PC-3 (cell line): ENCODE results near the gene MTFR1L. TPM values are rescaled to one million over a fixed set of nuclear protein-coding genes. Genes with fewer than 3 reads are reported as not detected.

Experiments
- ATAC-seq: fragments of 200-7000 bp; cut with Tn5 transposase; 2 replicates; pipeline ENCODE4 v1.9.1; 2020; ENCODE audit warnings: mild to moderate bottlenecking, moderate library complexity
- BruUV-seq: library from RNA; stranded (reverse); fragments of 400-500 nt; replicated peaks from 2 replicates; lab custom pipeline; 2021; lab: Mats Ljungman, UMichigan
- CTCF ChIA-PET: fragments of 300-600 bp; sonication (Branson Sonifier 250); formaldehyde crosslinking; loops from one replicate; lab custom pipeline; 2022; ENCODE audit warnings: antibody characterized with exemption; lab: Charles Lee
- POLR2A ChIA-PET: fragments of 300-600 bp; sonication (Branson Sonifier 250); formaldehyde crosslinking; loops from one replicate; lab custom pipeline; 2022; ENCODE audit warnings: antibody characterized with exemption; ENCODE audit not compliant: unreplicated experiment; lab: Charles Lee
- DNase-seq: peaks from one replicate; pipeline ENCODE4 v3.0.0-alpha.2; 2015
- H2AFZ ChIP-seq: fragments of 300-600 bp; sonication (generic); 2 replicates; pipeline ENCODE4 v1.6.0; 2016; ENCODE audit warnings: antibody characterized with exemption, low read length
- H3F3A ChIP-seq: fragments of 300-600 bp; sonication (generic); one replicate; pipeline ENCODE4 v1.6.0; 2017; ENCODE audit warnings: antibody characterized with exemption, low read length, control low read depth, mild to moderate bottlenecking; ENCODE audit not compliant: unreplicated experiment
- H3K27ac ChIP-seq: fragments of 300-600 bp; sonication (generic); 2 replicates; pipeline ENCODE4 v1.5.1; 2016; ENCODE audit warnings: mild to moderate bottlenecking, low read length
- H3K27me3 ChIP-seq: fragments of 300-600 bp; sonication (generic); 2 replicates; pipeline ENCODE4 v1.6.1; 2016; ENCODE audit warnings: low read length, mixed read lengths
- H3K36me3 ChIP-seq: fragments of 300-600 bp; sonication (generic); 2 replicates; pipeline ENCODE4 v1.6.1; 2016; ENCODE audit warnings: low read depth, mixed run types, low read length, mixed read lengths
- H3K4me1 ChIP-seq: fragments of 300-600 bp; sonication (generic); 2 replicates; pipeline ENCODE4 v1.5.1; 2016; ENCODE audit warnings: low read length; ENCODE audit not compliant: insufficient read depth
- H3K4me2 ChIP-seq: fragments of 300-600 bp; sonication (generic); 2 replicates; pipeline ENCODE4 v1.6.0; 2016; ENCODE audit warnings: low read length
- H3K4me3 ChIP-seq: fragments of 300-600 bp; sonication (generic); 2 replicates; pipeline ENCODE4 v1.5.1; 2016; ENCODE audit warnings: mild to moderate bottlenecking, low read length, mixed read lengths
- H3K79me2 ChIP-seq: fragments of 300-600 bp; sonication (generic); 2 replicates; pipeline ENCODE4 v1.6.1; 2017; ENCODE audit warnings: low read length, mixed read lengths
- H3K9ac ChIP-seq: fragments of 300-600 bp; sonication (generic); 2 replicates; pipeline ENCODE4 v1.6.0; 2016; ENCODE audit warnings: mild to moderate bottlenecking, low read length
- H3K9me2 ChIP-seq: fragments of 300-600 bp; sonication (generic); replicated peaks from 2 replicates; pipeline ENCODE4 v1.6.1; 2016; ENCODE audit warnings: mixed run types, low read length, mixed read lengths
- H3K9me3 ChIP-seq: fragments of 300-600 bp; sonication (generic); 2 replicates; pipeline ENCODE4 v1.6.1; 2016; ENCODE audit warnings: low read length, mixed read lengths
- H4K20me1 ChIP-seq: fragments of 300-600 bp; sonication (generic); 2 replicates; pipeline ENCODE4 v1.6.1; 2016; ENCODE audit warnings: low read length, mixed read lengths
- EZH2 ChIP-seq: fragments of 300-600 bp; sonication (generic); IDR thresholded peaks from one replicate; pipeline ENCODE4 v1.6.1; 2017; ENCODE audit warnings: antibody characterized with exemption, mild to moderate bottlenecking, low read length; ENCODE audit not compliant: unreplicated experiment
- EZH2phosphoT487 ChIP-seq: fragments of 300-600 bp; sonication (generic); IDR thresholded peaks from 2 replicates; pipeline ENCODE4 v1.6.1; 2018; ENCODE audit warnings: mild to moderate bottlenecking, antibody characterized with exemption, low read length, borderline replicate concordance
- intact Hi-C: fragments of 100-400 bp; cut with micrococcal nuclease; formaldehyde crosslinking; loops from 2 replicates; pipeline ENCODE4 v1.9.0; 2023
- total RNA-seq: library from RNA; depleted of rRNA; stranded (reverse); fragments of >200 nt; gene quantifications from 2 replicates; pipeline ENCODE4 v1.2.3, GENCODE V29; 2014
- TF ChIP-seq, protein P1 (sequence below): fragments of 300-600 bp; sonication (generic); conservative IDR thresholded peaks from 2 replicates; pipeline ENCODE4 v1.5.1; 2017; ENCODE audit warnings: antibody characterized with exemption, low read depth, mild to moderate bottlenecking, low read length

MTFR1L gene
- total RNA-seq, 1 experiment from 2014 or later = 35.6 TPM

DNA sequence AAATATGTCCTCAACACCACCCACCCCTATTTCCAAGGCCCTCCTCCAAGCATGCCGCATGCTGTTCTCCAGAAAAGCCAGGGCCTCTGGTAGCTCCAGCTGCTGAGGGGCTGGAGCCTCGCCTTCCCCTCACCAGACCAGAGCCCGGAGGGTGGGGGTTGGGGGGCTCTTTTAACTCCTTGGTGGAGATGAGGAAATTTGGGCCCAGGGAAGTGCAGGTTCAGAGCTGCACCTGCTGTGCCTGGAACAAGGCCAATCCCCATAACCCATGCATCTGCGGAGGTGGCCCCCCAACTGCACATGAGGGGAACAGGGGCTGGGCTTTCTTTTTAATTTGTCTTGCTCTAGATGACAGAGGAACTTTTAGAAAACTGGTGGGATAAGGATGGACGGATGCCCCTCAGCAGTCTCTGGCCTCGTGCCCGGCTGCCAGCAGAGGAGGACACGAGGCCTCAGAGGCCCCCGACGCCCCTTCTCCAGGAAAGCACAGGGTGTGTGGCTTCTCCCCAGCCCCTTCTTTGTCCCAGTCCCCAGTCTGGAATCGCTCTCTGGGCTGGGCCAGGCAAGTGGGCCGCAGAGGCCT lies 20.3 kb upstream of the MTFR1L start:
- intact Hi-C loops = loop anchor here (10.0 kb wide), 1 partner anchor 105 kb away; no protein-coding TSS in a partner anchor
- Histone ChIP-seq H3K36me3 (no peaks in the 10 kb centered on the region), H3K4me1 (peaks cover 16% of the 10 kb centered on the region; the same call in 1 of the 2 replicates), H3K79me2 (peaks cover 6% of the 10 kb centered on the region; the same call in 1 of the 2 replicates), H3K9me3 (no peaks in the 10 kb centered on the region), H3K4me2 (peak overlapping the region; percentile 83), H3K9me2 (no peaks in the 10 kb centered on the region), H4K20me1 (no peaks in the 10 kb centered on the region), H2AFZ (peak overlapping the region; percentile 86), H3K27me3 (no peaks in the 10 kb centered on the region), H3F3A (no peaks in the 10 kb centered on the region), H3K27ac (no peak overlapping the region), H3K9ac (peak overlapping the region; percentile 51), H3K4me3 (peak overlapping the region; percentile 61)
- DNase-seq (no peak), ATAC-seq (no peak)
- ChIA-PET POLR2A (no interaction called here), CTCF (interaction anchor here (0.8 kb wide), 1 partner anchor 191 kb away, joined by 4 read pairs; no protein-coding TSS in a partner anchor)
- TSS peak; percentile 80 for BruUV-seq
- TF ChIP-seq EZH2phosphoT487 (no peak), EZH2 (no peak)
- TF ChIP-seq, protein P1, sequence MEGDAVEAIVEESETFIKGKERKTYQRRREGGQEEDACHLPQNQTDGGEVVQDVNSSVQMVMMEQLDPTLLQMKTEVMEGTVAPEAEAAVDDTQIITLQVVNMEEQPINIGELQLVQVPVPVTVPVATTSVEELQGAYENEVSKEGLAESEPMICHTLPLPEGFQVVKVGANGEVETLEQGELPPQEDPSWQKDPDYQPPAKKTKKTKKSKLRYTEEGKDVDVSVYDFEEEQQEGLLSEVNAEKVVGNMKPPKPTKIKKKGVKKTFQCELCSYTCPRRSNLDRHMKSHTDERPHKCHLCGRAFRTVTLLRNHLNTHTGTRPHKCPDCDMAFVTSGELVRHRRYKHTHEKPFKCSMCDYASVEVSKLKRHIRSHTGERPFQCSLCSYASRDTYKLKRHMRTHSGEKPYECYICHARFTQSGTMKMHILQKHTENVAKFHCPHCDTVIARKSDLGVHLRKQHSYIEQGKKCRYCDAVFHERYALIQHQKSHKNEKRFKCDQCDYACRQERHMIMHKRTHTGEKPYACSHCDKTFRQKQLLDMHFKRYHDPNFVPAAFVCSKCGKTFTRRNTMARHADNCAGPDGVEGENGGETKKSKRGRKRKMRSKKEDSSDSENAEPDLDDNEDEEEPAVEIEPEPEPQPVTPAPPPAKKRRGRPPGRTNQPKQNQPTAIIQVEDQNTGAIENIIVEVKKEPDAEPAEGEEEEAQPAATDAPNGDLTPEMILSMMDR = no peak

GRCh38 chr1:25799935-25800702 lies 19.6 kb upstream of the MTFR1L start, which contains the start of gene SELENON:
Gene SELENON (plus strand): TSS chr1:25800193. CDS start chr1:25800231, 38 bp downstream.
- Histone ChIP-seq H2AFZ (peak within 1 kb of the TSS; percentile 86), H3K4me1 (peaks cover 16% of the 10 kb centered on the region; the same call in 1 of the 2 replicates), H3K36me3 (no peaks in the 10 kb centered on the region), H4K20me1 (no peaks in the 10 kb centered on the region), H3K79me2 (peaks cover 6% of the 10 kb centered on the region; the same call in 1 of the 2 replicates), H3F3A (no peaks in the 10 kb centered on the region), H3K4me2 (peak within 1 kb of the TSS; percentile 97), H3K9ac (peak within 1 kb of the TSS; percentile 75), H3K9me3 (no peaks in the 10 kb centered on the region), H3K9me2 (no peaks in the 10 kb centered on the region), H3K4me3 (peak within 1 kb of the TSS; percentile 78), H3K27me3 (no peaks in the 10 kb centered on the region), H3K27ac (no peak within 1 kb of the TSS)
- intact Hi-C loops = loop anchor here (10.0 kb wide), 1 partner anchor 105 kb away; no protein-coding TSS in a partner anchor
- ChIA-PET POLR2A (no interaction called here), CTCF (interaction anchor here (0.8 kb wide), 1 partner anchor 191 kb away, joined by 4 read pairs; no protein-coding TSS in a partner anchor)
- TF ChIP-seq, protein P1 = no peak
- no peak for TF ChIP-seq EZH2
- TF ChIP-seq EZH2phosphoT487 = no peak
- ATAC-seq (peak; percentile 75), DNase-seq (peak; percentile 39)
- no TSS peak for BruUV-seq
